Liver (tissue), 9 donors: ENCODE results near the gene TTC7B. TPM values are rescaled to one million over a fixed set of nuclear protein-coding genes. Genes with fewer than 3 reads are reported as not detected.

ENCODE experiments used
- DNase-seq: peaks from one replicate; pipeline ENCODE4 v3.0.0-alpha.2; 2017; ENCODE audit warnings: low spot score
- H3K27ac ChIP-seq, 2 donors: one replicate each; pipeline ENCODE4 v1.7.0; 2013; ENCODE audit warnings: inconsistent platforms in 2 of 2, low read length in 2 of 2, control low read depth in 1 of 2, low read depth in 1 of 2, mild to moderate bottlenecking in 1 of 2
- H3K27me3 ChIP-seq, 4 donors: one replicate each; pipeline versions ENCODE4 v1.6.1 to v1.7.0; 2013; ENCODE audit warnings: low read length in 3 of 4, inconsistent platforms in 1 of 4, mild to moderate bottlenecking in 1 of 4, moderate library complexity in 1 of 4; ENCODE audit not compliant: control insufficient read depth in 4 of 4, insufficient read depth in 4 of 4
- H3K36me3 ChIP-seq, 4 donors: one replicate each; pipeline versions ENCODE4 v1.6.1 to v1.7.0; 2013; ENCODE audit warnings: low read length in 3 of 4, mild to moderate bottlenecking in 3 of 4, low read depth in 1 of 4, moderate library complexity in 1 of 4; ENCODE audit not compliant: control insufficient read depth in 4 of 4, insufficient read depth in 3 of 4
- H3K4me1 ChIP-seq, 4 donors: one replicate each; pipeline versions ENCODE4 v1.6.1 to v1.7.0; 2013; ENCODE audit warnings: low read length in 3 of 4, mild to moderate bottlenecking in 3 of 4, moderate library complexity in 1 of 4; ENCODE audit not compliant: control insufficient read depth in 4 of 4, insufficient read depth in 4 of 4
- H3K4me3 ChIP-seq, 3 donors: one replicate each; pipeline versions ENCODE4 v1.6.1 to v1.7.0; 2013; ENCODE audit warnings: low read length in 3 of 3, control low read depth in 1 of 3, low read depth in 1 of 3, mild to moderate bottlenecking in 1 of 3
- H3K9ac ChIP-seq, 2 donors: one replicate each; pipeline ENCODE4 v1.7.0; 2013; ENCODE audit warnings: low read length in 2 of 2, mild to moderate bottlenecking in 2 of 2, moderate library complexity in 2 of 2, control low read depth in 1 of 2, low read depth in 1 of 2
- H3K9me3 ChIP-seq, 4 donors: one replicate each; pipeline versions ENCODE4 v1.6.1 to v1.7.0; 2013; ENCODE audit warnings: low read length in 3 of 4; ENCODE audit not compliant: control insufficient read depth in 4 of 4
- CTCF ChIP-seq: fragments of 150-350 bp; IDR thresholded peaks from 2 replicates; pipeline ENCODE4 v1.5.1; 2017; ENCODE audit warnings: improper control_type of control experiment, low read depth, low read length; ENCODE audit not compliant: missing input control
- FOXA1 ChIP-seq: IDR thresholded peaks from 2 replicates; pipeline ENCODE4 v1.6.1; 2016; ENCODE audit warnings: antibody characterized with exemption
- FOXA2 ChIP-seq: IDR thresholded peaks from 2 replicates; pipeline ENCODE4 v1.6.1; 2016; ENCODE audit warnings: antibody characterized with exemption
- GABPA ChIP-seq, 2 donors: IDR thresholded peaks in 1 of 2; conservative IDR thresholded peaks in 1 of 2; 2 replicates each; pipeline ENCODE4 v1.6.1; 2016; ENCODE audit warnings: antibody characterized with exemption in 2 of 2, mild to moderate bottlenecking in 1 of 2, moderate library complexity in 1 of 2
- HNF4G ChIP-seq: IDR thresholded peaks from 2 replicates; pipeline ENCODE4 v1.6.1; 2016; ENCODE audit warnings: antibody characterized with exemption
- MAX ChIP-seq: IDR thresholded peaks from 2 replicates; pipeline ENCODE4 v1.6.1; 2016; ENCODE audit warnings: antibody characterized with exemption
- NR2F2 ChIP-seq: IDR thresholded peaks from 2 replicates; pipeline ENCODE4 v1.6.1; 2016; ENCODE audit warnings: antibody characterized with exemption
- RAD21 ChIP-seq, 2 donors: IDR thresholded peaks; 2 replicates each; pipeline ENCODE4 v1.6.1; 2016; ENCODE audit warnings: antibody characterized with exemption in 2 of 2, mild to moderate bottlenecking in 2 of 2
- REST ChIP-seq: IDR thresholded peaks from 2 replicates; pipeline ENCODE4 v1.6.1; 2016; ENCODE audit warnings: antibody characterized with exemption, mild to moderate bottlenecking
- RXRA ChIP-seq, 2 donors: IDR thresholded peaks; 2 replicates each; pipeline ENCODE4 v1.6.1; 2017 to 2018; ENCODE audit warnings: antibody characterized with exemption in 2 of 2, mild to moderate bottlenecking in 1 of 2
- SP1 ChIP-seq: IDR thresholded peaks from 2 replicates; pipeline ENCODE4 v1.6.1; 2018; ENCODE audit warnings: antibody characterized with exemption, mild to moderate bottlenecking
- TAF1 ChIP-seq: conservative IDR thresholded peaks from 2 replicates; pipeline ENCODE4 v1.6.1; 2016; ENCODE audit warnings: antibody characterized with exemption, mild to moderate bottlenecking
- ZBTB33 ChIP-seq: IDR thresholded peaks from 2 replicates; pipeline ENCODE4 v1.6.1; 2016; ENCODE audit warnings: antibody characterized with exemption
- WGBS: extraction: QIAGEN DNeasy Blood & Tissue Kit; methylation state at CpG from one replicate; pipeline ENCODE4 v1.1.7; 2013; 5-methylcytosine and 5-hydroxymethylcytosine counted together
- polyA plus RNA-seq, 2 donors: library from polyadenylated mRNA; stranded (reverse) in 1 of 2; unstranded in 1 of 2; fragments of 200-250 nt in 1 of 2; fragments of >200 nt in 1 of 2; fragmentation: Nextera tagmentation in 1 of 2; extraction: Ambion mirVana in 1 of 2; gene quantifications; one replicate each; pipeline versions ENCODE4 v1.2.1 to v1.2.3, GENCODE V29; 2013 to 2015
- total RNA-seq, 2 donors: library from RNA; depleted of rRNA; stranded (reverse); fragments of >200 nt; gene quantifications; one replicate each; pipeline ENCODE4 v1.2.3, GENCODE V29; 2014
- TF ChIP-seq, protein P1 (sequence below): IDR thresholded peaks from 2 replicates; pipeline ENCODE4 v1.6.1; 2016; ENCODE audit warnings: antibody characterized with exemption
- donor health status: healthy.
- donor health status: healthy.
- donor health status: healthy.
- donor health status: healthy.
- donor health status: healthy.

The TTC7B gene
- total and polyA plus RNA-seq, 4 donors: 9.1 to 31.0 (median 12.5) TPM

- H3K27me3 ChIP-seq: no peaks in the 10 kb centered on the region
- no peak overlapping the region for H3K27ac ChIP-seq
- no peak for DNase-seq
- TF ChIP-seq, protein P1, sequence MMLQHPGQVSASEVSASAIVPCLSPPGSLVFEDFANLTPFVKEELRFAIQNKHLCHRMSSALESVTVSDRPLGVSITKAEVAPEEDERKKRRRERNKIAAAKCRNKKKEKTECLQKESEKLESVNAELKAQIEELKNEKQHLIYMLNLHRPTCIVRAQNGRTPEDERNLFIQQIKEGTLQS: no peak
- no peak for TF ChIP-seq ZBTB33
- no peak for TF ChIP-seq HNF4G
- TF ChIP-seq RAD21 (IDR thresholded peaks at IDR 0.05): no peak
- TF ChIP-seq TAF1: no peak
- TF ChIP-seq MAX: no peak
- no peak for TF ChIP-seq REST
- no peak for TF ChIP-seq SP1
- no peak for TF ChIP-seq RXRA (IDR thresholded peaks at IDR 0.05)
- no peak for TF ChIP-seq FOXA2
- no peak for TF ChIP-seq GABPA (IDR thresholded peaks at IDR 0.05 in 1 of 2, conservative IDR thresholded peaks at IDR 0.05 in 1 of 2)
- no peak for TF ChIP-seq NR2F2
- H3K36me3 ChIP-seq: no peaks in the 10 kb centered on the region
- no peaks in the 10 kb centered on the region for H3K4me1 ChIP-seq
- no peak overlapping the region for H3K9ac ChIP-seq
- no peaks in the 10 kb centered on the region for H3K9me3 ChIP-seq
- 91% methylated on average over 4 of the region's 4 CpGs for whole genome bisulfite sequencing
- no peak overlapping the region for H3K4me3 ChIP-seq
These were observed 328.8 kb downstream of the TTC7B start for GRCh38 chr14:90487462-90487861.

- Histone ChIP-seq H3K36me3 (no peaks in the 10 kb centered on the region), H3K27me3 (no peaks in the 10 kb centered on the region), H3K4me3 (no peak overlapping the region), H3K9me3 (no peaks in the 10 kb centered on the region), H3K27ac (no peak overlapping the region), H3K9ac (no peak overlapping the region), H3K4me1 (no peaks in the 10 kb centered on the region)
- DNase-seq: no peak
- WGBS: 53% methylated on average over 4 of the region's 4 CpGs
- TF ChIP-seq REST: no peak
- no peak for TF ChIP-seq FOXA1
- TF ChIP-seq CTCF: no peak
- peak; percentile 82 for TF ChIP-seq NR2F2
These were observed 329.2 kb downstream of the TTC7B start for GRCh38 chr14:90487031-90487430.
